ENCODE results near the gene TBC1D22A.

The TBC1D22A gene

DNA sequence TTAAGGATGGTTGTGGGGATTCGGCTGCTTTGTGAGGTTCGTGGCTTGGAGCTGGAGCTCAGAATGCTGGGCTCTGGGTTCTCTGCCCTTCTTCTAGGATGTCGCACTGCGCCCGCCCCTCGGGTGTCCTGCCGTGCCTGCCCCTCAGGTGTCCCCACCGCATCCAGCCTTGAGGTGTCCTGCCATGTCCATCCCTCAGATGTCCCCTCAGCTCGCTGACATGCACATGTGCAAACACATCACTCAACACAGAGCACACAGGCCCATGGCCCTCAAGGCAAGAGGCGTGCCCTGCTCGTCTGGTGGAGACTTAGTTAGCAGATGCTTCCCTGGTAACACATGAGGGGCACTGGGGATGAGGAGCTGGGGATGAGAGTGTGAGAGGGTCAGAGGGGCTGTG is 359.3 kb downstream of the TBC1D22A start:
- DNase-seq (ENCODE audit: low read depth in 2 of 2) = no peak

- DNase-seq (ENCODE audit: low read depth in 2 of 2) = no peak
These were observed 360.1 kb downstream of the TBC1D22A start for GRCh38 chr22:47122441-47123000.

DNA sequence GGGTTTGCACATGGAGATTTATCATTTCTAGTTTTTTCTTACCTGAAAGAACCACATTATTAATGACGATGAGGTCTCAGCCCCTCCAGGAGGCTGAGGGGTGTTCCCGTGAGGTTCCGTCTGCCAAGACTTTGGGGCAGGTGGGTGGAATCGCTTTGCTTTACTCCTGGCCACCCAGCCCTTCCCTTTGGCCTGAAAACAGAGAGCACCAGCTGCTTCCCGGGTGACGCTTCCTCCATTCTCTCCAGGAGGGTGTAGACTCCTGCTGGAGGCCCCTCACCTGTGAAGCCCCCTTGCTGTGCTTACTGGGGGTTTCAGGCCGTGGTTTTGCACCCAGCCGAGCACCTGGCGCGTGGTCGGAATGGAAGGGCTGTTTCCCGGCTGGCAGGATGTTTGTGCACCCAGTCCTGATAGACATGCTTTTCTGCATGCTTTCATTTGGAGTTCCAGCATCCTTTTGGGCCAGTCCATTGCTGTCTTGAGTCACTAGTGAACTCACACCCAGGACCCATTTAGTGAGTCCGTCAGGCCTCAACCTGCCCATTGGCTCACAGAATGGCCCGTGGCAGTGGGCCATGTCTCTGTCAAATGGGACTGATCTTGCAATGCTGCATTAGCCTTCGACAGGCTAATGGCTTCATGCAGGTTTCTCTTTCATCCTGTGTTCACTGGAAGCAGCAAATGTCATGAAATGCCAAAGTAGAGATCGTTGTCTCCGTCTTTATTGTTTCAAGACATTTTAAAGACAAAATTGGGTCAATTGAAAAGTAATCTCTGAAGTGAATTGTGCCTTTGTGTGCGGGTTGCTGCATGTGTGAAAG is 360.8 kb downstream of the TBC1D22A start:
- DNase-seq (ENCODE audit: low read depth in 2 of 2) = no peak

GRCh38 chr22:47123827-47124442 is 361.5 kb downstream of the TBC1D22A start:
- DNase-seq (ENCODE audit: low read depth in 2 of 2) = no peak

DNA sequence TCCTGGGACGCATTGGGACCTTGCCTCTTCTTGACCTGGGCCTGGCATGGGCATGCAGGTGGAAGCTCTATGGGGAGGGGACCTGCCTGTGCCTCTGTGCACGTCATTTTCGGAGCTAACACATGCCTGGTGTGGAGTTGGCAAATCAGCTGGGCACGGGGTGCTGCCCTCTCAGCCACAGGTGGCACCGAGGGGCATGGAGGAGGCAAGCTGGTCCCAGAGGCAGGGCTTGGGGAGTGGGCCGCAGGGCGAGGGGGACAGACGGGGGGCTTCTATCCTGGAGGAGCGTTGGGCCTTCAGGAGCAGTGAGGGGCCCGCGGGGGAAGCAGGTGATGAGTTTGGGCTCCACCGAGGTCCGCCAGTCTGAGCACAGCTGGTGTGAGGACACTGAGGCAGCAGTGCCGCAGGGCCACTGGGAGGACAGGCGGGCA is 362.0 kb downstream of the TBC1D22A start:
- no peak for DNase-seq (ENCODE audit: low read depth in 2 of 2)

DNA sequence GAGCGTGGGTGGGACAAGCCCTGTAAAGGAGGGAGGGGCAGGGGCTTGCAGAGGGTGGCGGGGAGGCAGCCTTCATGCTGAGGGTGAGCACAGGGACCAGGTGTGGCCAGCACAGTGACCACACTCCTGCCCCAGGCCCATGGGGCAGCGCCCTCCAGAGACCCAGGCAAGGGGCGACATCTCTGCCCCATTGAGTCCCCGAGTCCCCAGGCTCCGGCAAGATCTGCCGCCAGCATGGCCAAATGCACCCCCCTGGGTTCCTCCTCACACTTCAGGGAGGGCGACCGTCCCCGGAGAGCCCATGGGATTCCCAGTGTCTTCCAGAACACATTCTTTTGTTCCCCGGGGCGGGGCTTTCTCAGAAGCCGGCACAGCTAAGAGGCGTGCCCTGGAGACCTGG is 362.5 kb downstream of the TBC1D22A start:
- DNase-seq (ENCODE audit: low read depth in 2 of 2) = no peak

DNA sequence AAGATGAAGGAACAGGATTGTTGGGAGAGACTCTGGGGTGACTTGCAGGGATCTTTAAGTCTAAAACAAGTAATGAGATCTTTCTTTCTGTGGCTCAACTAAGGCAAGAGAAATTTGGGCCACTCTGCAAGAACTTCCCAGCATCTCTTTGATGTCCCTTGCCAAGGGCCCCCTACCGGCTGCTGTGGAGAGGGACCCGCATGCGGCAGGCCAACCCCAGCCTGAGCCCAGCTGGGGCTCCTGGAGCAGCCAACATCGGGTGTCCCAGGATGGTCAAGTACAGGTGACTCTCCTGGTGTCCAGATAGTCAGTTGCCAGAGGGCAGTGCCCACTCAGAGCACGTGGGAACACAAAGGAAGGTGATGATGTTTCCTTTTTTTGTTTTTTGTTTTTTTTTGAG is 363.2 kb downstream of the TBC1D22A start:
- no peak for DNase-seq (ENCODE audit: low read depth in 2 of 2)

DNA sequence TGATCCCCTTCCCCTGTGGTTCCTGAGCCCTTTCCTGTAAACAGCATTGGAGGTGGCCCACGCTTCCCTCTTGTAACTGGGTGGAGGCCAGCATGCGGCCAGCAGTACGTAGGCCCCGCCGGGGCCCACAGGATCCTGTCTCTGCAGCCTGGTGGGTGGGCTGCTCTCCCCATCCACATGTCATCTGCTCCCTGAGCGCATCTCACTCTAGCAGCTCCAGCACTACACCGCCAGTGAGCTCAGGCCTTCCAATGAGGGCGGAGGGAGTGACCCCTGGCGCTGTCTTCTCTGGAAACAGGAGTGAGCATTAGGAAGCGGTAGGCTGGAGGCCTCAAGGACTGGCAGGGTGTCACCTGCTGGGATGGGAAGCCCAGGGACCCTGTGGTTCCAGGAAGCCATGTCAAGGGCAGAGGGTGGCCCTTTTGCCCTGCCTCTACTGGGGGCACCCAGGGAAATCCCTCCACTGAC is 363.9 kb downstream of the TBC1D22A start:
- DNase-seq (ENCODE audit: low read depth in 2 of 2) = no peak

GRCh38 chr22:47127441-47127871 is 365.0 kb downstream of the TBC1D22A start:
- DNase-seq (ENCODE audit: low read depth in 2 of 2) = no peak

- DNase-seq (ENCODE audit: low read depth in 2 of 2) = no peak
These were observed 365.8 kb downstream of the TBC1D22A start for GRCh38 chr22:47128216-47128615.

GRCh38 chr22:47128622-47129215 is 366.3 kb downstream of the TBC1D22A start:
- no peak for DNase-seq (ENCODE audit: low read depth in 2 of 2)

GRCh38 chr22:47129902-47130635 is 367.6 kb downstream of the TBC1D22A start:
- no peak for DNase-seq (ENCODE audit: low read depth in 2 of 2)

- no peak for DNase-seq (ENCODE audit: low read depth in 2 of 2)
These were observed 368.6 kb downstream of the TBC1D22A start for GRCh38 chr22:47130883-47131631.

DNA sequence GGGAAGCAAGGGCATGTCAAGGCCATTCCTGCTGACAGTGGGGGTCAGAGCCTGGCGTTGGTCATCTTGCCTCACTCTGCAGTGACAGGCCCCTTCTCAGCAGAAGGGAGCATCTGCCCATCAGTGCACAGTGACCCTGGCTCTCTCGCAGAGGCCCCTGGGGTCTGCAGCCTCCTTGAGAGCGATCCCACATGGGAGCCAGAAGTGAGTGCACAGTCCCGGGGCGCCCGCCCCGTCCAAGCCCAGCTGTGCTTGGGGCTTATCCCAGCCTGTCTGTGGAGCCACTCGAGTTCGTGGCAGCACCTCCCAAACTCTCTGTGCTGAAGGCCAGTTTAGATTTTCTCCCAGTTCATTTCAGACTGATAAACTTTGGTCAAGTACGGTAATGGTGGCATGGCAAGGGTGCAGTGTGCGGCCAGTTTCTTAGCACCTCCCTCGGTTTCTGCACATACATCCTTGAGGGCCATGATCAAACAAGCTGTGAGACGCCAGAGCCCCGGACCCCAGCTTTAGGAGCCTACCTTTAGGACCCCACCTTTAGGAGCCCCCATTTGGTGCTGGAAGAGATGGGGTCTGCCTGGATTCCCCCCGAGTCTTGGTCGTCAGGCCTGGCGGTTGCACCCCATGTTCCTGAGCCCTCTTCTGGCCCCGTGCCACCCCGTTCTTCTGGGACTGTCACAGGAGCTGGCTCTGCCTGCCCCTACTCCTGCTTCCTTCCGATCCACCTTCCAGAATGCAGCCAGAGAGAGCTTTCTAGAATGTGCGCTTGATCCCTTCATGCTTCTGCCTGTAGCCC is 369.4 kb downstream of the TBC1D22A start:
- DNase-seq (ENCODE audit: low read depth in 2 of 2) = no peak

DNA sequence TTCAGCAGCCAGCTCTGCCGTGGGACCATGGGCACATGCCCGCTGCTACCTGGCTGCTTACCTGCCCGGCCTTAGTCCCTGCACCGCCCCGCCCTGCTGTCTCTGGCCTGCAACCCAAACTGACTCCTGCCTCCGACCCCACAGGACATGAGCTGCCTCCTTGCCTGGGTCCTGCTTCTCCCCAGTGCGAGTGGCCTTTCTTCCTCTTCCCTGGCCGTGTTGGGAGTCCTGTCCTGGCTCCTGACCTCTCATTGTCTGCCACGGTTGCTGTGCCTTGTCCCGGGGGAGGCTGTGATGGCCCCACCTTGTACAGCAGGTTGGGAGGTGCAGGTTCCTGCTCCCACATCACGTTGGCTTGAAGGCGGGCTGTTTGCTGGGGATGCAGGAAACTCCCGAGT is 370.0 kb downstream of the TBC1D22A start:
- no peak for DNase-seq (ENCODE audit: low read depth in 2 of 2)

DNA sequence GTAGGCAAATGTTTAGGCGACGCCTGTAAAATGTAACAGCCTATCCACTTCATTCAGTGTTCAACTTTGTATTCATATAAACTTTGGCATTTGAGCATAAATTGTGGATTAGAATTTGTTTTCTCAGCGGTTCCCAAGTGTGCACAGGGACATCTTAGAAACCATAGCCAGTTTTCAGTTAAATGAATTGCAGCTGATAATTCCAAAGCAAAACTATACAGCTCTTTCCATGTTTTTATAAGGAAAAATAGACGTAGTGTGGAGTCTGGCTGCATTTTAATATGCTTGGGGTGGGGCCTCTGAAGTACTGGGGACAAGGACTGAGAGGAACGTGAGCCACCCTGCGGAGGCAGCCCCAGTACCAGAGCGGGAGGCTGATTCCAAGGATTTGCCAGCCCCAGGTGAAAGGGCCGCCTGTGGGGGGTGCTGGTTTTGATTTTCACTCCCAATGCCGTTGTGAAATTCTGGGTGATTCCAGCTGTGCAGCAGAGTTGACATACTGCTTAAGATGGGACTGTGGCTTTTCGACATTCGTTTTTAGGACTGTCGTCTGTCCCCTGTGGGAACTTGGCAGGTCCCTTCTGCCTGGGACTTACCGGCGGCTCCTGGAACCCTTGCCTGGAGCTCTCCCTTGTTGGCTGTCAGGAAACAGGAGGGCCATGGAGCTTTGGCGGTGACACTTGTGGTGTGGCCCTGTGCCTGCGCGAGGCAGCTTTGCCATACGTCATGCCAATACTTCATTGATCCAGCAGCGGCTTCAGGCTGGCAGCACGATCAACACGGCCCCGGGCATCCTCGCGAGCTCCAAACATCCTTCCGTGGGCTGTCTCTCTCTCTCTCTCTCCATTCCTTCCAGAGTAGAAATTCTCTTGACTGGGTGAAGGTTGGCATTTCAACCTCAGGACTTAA is 370.9 kb downstream of the TBC1D22A start:
- no peak for DNase-seq (ENCODE audit: low read depth in 2 of 2)

GRCh38 chr22:47134222-47134621 is 371.8 kb downstream of the TBC1D22A start:
- no peak for DNase-seq (ENCODE audit: low read depth in 2 of 2)

GRCh38 chr22:47135338-47135737 is 372.9 kb downstream of the TBC1D22A start:
- DNase-seq (ENCODE audit: low read depth in 2 of 2) = no peak

- no peak for DNase-seq (ENCODE audit: low read depth in 2 of 2)
These were observed 373.6 kb downstream of the TBC1D22A start for GRCh38 chr22:47136050-47136449.

Data from activated CD4-positive, alpha-beta T cell treated with anti-CD3 and anti-CD28 coated beads for 24 hours (primary cell).